HEK293T (cell line): ENCODE data around the gene HTR3B.

ENCODE experiments used
- BHLHE40 ChIP-seq: fragments of 450-650 bp; IDR thresholded peaks from 2 replicates; pipeline ENCODE4 v1.6.1; 2016; ENCODE audit warnings: mild to moderate bottlenecking, moderate library complexity, borderline replicate concordance
- ELF4 ChIP-seq: fragments of 450-650 bp; IDR thresholded peaks from 2 replicates; pipeline ENCODE4 v1.6.1; 2017; ENCODE audit warnings: antibody characterized with exemption
- FOXA1 ChIP-seq: fragments of 450-650 bp; IDR thresholded peaks from 2 replicates; pipeline ENCODE4 v1.6.1; 2016; ENCODE audit warnings: mild to moderate bottlenecking
- FOXK2 ChIP-seq: fragments of 450-650 bp; IDR thresholded peaks from 2 replicates; pipeline ENCODE4 v1.6.1; 2016; ENCODE audit warnings: mild to moderate bottlenecking
- FOXM1 ChIP-seq: fragments of 450-650 bp; IDR thresholded peaks from 2 replicates; pipeline ENCODE4 v1.6.1; 2017; ENCODE audit warnings: mild to moderate bottlenecking, borderline replicate concordance
- LEF1 ChIP-seq: fragments of 450-650 bp; IDR thresholded peaks from 2 replicates; pipeline ENCODE4 v1.6.1; 2017; ENCODE audit warnings: mild to moderate bottlenecking, borderline replicate concordance
- NFRKB ChIP-seq: fragments of 450-650 bp; IDR thresholded peaks from 2 replicates; pipeline ENCODE4 v1.6.1; 2016; ENCODE audit warnings: mild to moderate bottlenecking, moderate library complexity
- SP1 ChIP-seq: fragments of 450-650 bp; IDR thresholded peaks from 2 replicates; pipeline ENCODE4 v1.6.1; 2017
- SUZ12 ChIP-seq: fragments of 450-650 bp; IDR thresholded peaks from 2 replicates; pipeline ENCODE4 v1.6.1; 2016; ENCODE audit warnings: mild to moderate bottlenecking

DNA sequence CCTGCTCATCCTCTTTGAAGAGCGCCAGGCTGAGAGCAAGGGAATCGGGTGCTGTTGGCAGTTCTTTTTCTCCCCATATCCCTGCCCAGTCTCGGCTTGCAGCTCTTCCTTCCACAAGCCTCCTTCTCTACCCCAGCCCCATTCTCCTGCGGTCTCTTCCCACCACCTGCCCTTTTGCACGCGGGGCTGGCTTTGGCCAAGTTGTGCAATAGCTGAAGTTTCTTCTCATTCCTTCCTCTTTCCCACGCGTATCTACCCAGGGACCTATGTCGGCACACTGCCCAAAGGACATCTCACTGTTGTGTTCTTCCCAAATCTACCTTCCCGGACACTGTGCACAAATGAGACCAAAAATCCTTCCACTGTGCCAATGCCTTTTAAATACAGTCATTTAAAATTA, 48.0 kb downstream of the HTR3B start:
- TF ChIP-seq SUZ12 (no peak), LEF1 (no peak), BHLHE40 (no peak), FOXA1 (no peak), SP1 (no peak), NFRKB (no peak), ELF4 (no peak), FOXM1 (no peak), FOXK2 (no peak)
